GM19468 (cell line): ENCODE results near the gene ZNF497.
"Not testable (repeated sequence)": the region's sequence is repeated elsewhere in the genome, so short reads cannot be mapped to it uniquely, and the experiment has no call there.

Source experiments
- ATAC-seq: cut with Tn5 transposase; IDR thresholded peaks from one replicate; pipeline ENCODE4 v1.9.1; 2021; ENCODE audit warnings: mild to moderate bottlenecking, moderate library complexity, moderate number of reproducible peaks; ENCODE audit not compliant: unreplicated experiment; ENCODE audit errors: extremely low read depth

ZNF497 gene

GRCh38 chr19:58362272-58362994, at the start of gene ZNF497:
TSS of gene ZNF497 (minus strand) at chr19:58362751. CDS start at chr19:58357635, 5,116 bp downstream.
- ATAC-seq, result peak; percentile 87

DNA sequence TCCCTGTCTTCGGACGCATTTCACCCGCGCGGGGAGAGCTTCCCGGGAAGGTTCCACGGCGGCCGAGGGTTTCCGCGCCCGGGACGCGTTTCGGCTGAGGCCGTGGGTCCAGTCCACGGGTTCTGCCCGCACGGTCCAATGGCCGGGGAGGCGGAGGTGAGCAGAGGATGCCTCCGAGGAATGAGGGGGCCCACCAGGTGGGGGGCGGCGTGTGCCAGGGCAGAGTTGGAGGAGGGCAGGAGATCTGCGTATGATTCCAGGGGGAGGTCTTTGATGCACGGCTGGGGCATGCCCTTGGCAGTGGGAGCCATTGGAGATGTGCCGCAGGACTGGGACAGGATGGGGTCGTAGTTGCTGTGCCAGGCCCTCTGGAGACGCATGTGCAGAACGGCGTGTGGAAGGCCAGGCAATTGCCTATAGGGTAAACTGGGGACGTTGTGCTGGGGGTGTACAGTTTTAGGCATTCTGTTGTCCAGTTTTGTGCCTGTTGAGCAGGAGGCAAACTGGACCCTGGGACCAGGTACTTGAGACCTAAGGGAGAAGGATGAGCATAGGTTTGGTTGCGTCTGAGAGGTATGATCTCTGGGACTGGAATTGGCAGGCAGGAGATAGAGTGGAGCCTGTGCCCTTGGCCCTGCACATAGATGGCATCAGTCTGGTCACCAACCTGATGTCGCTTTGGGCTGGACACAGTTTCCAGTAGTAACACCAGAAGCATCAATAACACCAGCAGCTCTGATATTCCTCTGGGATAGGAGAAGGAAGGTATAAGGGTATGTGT, 46.6 kb upstream of the ZNF497 start:
- ATAC-seq, result no peak

- ATAC-seq, result peak; percentile 76
Measured at GRCh38 chr19:58408152-58409009, 45.8 kb upstream of the ZNF497 start, which contains the start of gene ZNF584. TSS of gene ZNF584 (plus strand) at chr19:58408649. CDS start at chr19:58409148, 499 bp downstream.

GRCh38 chr19:58407658-58408151, 45.2 kb upstream of the ZNF497 start:
- ATAC-seq, result no peak

DNA sequence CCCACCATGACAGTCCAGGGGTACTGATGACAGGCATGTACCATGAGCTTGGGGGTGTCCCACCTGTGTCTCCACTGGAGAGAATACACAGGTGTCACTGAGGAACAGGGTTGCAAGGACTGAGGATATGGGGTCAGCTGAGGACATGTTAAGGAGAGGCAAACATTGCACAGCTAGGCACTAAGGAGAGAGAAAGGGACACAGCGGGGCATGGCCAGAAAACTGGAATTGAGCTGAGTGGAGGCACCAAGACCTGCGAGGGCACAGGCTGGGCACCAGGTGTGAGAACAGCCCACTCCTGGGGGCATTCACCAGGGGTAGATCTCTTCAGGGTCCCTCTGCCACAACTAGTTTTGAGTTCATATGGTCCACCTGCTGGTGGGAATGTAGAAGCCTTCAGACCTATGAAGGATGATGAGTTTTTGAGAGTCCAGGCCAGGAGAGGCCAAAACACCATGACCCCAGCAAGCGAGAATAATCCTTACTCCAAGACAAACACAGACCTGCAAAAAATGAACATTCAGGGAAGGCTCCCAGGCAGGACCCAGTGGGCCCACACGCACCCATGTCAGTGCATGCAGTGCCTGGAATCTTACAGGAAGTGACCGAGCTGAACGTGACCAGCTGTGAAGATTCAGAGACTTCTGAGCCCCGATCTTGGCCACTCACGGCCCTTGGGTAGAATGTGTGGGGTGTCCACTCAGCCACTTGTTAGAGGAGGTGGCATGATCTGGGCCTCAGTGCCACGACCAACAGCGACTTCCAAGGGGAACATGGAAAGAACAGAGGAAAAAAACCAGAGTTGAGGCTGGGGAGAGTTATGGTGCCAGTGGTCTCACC, 44.5 kb upstream of the ZNF497 start:
- no peak for ATAC-seq

DNA sequence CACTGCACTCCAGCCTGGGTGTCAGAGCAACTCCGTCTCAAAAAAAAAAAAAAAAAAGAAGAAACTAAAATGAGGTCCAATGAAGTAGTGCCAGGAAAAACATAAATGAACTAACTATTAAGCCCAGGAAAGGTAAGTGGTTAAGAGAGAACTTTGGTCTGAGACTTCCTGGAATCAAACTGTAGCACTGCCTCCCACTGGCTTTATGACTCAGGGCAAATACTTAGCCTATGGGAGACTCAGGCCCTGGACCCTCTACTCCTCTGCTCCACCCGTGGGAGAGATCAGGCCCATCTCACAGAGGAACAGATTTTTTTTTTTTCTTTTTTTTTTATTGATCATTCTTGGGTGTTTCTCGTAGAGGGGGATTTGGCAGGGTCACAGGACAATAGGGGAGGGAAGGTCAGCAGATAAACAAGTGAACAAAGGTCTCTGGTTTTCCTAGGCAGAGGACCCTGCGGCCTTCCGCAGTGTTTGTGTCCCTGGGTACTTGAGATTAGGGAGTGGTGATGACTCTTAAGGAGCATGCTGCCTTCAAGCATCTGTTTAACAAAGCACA, 41.4 kb upstream of the ZNF497 start:
- not testable (repeated sequence) for ATAC-seq

DNA sequence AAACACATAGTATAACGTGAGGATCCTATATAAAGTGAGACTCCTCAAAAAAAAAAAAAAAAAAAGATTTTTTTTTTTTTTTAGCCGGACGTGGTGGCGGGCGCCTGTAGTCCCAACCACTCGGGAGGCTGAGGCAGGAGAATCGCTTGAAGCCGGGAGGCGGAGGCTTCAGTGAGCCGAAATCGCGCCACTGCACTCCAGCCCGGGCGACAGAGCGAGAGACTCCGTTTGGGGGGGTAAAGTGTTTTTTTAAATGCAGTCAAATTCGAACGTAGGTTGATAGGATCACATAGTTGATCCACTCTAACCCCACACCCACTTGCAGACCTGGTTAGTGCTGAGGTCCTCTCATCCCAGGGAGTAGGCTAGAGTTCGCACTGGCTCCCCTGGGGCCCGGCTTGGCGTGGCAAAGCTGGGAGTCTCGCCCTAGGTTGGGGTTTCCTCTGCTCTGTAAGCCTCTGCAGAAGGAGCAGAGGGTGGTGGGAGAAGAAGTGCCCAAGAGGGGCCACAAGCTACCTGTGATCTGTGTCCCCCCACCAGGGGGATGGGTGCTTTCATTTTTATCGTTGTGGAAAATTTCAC, 39.4 kb upstream of the ZNF497 start:
- no peak for ATAC-seq

GRCh38 chr19:58400916-58401839, 38.6 kb upstream of the ZNF497 start:
- ATAC-seq, result peak; percentile 97

- no peak for ATAC-seq
Measured at GRCh38 chr19:58400316-58400915, 37.9 kb upstream of the ZNF497 start.

DNA sequence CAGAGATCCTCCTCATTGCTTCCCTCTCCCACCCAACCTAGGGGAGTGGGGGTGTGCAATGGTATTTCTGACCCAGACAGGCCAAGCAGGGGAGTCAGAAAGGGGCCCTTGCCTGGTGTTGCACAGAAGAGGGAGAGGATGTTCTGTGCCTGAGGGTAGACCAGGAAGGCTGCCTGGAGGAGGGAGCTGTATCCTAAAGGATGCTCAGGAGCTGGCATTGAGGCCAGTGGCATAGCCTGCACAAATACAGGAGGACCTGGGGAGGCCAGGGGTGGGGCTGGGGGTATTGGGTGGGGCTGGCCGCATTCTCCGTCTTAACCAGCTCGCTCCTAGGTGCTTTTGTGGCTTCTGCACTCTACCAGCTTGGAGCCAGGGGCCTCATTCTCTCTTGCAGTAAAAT, 37.4 kb upstream of the ZNF497 start:
- ATAC-seq, result no peak

DNA sequence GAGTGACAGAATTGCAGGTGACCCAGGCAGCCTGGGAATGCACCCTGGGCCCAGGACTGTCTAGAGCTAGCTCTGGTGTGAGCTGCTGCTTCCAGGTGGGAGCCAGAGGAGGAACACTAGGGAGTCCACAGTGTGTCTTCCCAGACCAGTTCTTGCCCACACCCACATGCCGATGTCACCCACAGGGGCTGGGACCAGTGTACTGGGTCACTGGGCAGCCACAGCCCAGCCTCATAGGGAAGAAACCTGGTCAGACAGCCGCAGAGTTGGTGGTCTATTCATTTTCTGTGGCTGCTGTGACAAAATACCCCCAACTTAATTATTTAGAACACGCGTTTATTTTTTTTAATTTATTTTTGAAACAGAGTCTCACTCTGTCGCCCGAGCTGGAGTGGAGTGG, 36.0 kb upstream of the ZNF497 start:
- ATAC-seq, result no peak

GRCh38 chr19:58398087-58398486, 35.5 kb upstream of the ZNF497 start:
- ATAC-seq, result no peak

DNA sequence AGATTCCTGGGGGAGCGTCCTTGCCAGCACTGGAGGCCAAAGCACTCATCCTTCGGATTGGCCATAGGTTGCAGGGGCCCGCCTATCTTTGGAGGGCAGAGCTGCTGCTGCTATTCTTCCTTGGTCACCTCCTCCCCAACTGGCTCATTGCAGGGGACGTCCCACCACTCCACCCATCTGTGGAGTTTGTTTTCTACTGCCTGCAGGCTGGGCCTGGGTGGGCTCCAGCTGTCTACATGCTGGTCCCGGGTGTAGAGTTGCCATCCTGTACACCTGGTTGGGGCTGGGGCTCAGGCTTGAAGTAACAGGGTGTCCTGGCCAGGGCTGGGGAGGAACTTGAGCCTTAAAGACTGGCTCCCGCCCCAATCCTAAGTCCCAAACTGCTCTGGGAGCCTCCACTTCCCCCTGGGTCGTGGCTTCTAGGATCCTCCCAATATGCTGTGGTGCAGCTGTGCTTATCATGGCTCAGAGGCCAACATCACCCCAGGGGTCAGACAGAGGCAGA, 35.0 kb upstream of the ZNF497 start:
- no peak for ATAC-seq

GRCh38 chr19:58396691-58397532, 34.4 kb upstream of the ZNF497 start:
- no peak for ATAC-seq

- ATAC-seq, result no peak
Measured at GRCh38 chr19:58395979-58396627, 33.6 kb upstream of the ZNF497 start.
